Fibroblast of skin of right biceps (primary cell): ENCODE results near the gene TAL1.

Experiments
- DNase-seq: peaks from one replicate; pipeline ENCODE4 v3.0.0-alpha.2; 2013

The TAL1 gene

DNA sequence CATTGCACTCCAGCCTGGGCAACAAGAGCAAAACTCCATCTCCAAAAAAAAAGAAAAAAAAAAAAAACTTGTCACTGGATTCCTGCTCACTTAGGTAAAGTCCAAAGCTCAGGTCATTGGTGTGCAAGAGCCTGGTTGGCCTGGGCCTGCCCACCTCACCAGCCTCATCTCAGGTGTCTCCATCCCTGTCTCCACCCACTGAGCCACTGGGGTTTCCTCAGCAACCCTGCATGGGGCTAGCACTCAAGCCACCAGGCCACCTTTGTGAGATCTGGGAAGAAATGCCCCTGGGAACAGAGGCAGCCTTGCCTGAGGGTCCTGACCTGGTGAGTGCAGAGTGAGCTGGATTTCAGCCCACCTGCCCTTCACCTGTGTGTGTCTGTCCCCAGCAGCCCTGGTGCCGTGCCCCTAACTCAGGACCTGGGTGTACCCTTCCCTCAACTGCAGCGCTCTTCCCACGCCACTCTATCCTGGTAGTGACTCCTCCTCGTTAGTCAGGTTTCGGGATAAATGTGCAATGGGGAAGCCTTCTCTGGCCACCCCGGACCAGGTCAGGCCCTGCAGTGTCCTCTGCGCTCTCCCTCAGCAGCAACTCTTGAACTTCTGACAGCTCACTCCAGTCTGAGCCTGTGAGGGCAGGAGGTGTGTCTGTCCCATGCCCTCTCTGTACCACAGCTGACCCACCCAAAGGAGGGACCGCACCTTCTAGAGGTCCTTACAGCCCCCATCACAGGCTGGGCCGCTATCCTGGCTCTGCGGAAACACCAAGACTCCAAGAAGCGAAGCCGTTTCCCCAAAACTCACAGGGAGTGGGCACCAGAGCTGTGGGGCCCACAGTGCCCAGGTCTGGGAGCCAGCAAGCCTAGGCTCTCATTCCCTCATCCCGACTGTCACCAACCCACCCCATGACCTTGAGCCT lies 45.5 kb downstream of the TAL1 start:
- DNase-seq: no peak

GRCh38 chr1:47184822-47185677 lies 47.0 kb downstream of the TAL1 start:
- no peak for DNase-seq

DNA sequence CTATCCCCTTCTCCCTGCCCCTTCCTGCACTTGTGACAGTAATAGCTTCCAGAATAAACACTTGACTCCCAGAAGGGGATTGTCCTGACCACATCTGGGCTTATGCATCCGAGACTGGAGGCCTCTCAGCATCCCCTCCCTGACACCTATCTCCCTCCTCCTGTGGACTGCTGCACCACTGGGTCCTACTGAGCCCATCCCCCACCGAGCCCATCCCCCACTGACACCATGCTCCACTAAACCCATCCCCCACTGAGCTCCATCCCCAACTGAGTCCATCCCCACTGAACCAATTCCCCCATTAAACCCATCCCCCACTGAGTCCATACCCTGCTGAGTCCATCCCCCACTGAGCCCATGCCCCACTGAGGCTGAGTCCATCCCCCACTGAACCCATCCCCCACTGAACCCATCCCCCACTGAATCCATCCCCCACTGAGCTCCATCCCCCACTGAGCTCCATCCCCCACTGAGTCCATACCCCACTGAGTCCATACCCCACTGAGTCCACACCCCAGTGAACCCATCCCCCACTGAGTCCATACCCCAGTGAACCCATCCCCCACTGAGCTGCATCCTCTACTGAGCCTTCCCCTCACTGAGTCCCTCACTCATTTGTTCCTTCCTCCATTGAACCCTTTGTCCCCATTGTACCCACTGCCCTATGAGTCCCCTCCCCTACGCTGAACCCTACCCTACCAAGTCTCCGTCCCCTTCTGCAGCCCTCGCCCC lies 47.8 kb downstream of the TAL1 start:
- DNase-seq: no peak

DNA sequence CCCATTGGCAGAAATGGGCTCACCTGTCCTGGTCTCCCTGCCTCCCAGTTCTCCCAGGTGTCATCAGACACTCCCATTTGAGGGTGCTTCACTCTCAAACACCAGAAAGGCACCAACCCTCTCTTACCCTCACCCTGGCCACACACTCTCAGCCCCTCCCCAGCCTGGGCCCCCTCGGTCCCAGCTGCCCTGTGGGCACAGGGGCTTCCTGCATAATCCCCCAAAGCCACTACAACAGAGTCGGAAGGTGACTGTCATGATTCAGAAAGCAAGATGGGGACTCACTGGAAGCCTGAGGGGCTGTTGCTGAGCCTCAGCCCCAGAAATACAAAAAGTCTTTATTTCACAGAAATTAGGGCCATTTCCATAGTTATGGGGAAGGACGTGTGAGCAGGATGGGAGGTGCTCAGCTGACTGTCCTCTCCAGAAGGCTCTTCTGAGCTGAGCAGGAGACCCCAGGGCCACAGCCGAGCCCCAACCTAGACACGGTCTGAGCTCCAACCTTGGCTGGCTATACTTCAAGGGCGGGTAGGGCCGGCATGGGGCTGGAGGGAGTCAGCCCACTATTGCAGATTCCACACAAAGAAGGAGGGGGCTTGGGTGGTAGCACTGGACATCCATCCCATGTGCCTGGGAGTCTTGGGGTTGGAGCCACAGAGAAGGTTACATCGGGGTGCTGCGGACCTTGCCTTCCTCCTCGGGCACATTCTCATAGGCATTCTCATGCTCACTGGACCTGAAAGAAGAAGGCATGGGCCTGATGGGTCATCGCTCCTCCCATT lies 48.5 kb downstream of the TAL1 start:
- DNase-seq: no peak

- DNase-seq: no peak
Measured at GRCh38 chr1:47182676-47183235, 49.3 kb downstream of the TAL1 start.

DNA sequence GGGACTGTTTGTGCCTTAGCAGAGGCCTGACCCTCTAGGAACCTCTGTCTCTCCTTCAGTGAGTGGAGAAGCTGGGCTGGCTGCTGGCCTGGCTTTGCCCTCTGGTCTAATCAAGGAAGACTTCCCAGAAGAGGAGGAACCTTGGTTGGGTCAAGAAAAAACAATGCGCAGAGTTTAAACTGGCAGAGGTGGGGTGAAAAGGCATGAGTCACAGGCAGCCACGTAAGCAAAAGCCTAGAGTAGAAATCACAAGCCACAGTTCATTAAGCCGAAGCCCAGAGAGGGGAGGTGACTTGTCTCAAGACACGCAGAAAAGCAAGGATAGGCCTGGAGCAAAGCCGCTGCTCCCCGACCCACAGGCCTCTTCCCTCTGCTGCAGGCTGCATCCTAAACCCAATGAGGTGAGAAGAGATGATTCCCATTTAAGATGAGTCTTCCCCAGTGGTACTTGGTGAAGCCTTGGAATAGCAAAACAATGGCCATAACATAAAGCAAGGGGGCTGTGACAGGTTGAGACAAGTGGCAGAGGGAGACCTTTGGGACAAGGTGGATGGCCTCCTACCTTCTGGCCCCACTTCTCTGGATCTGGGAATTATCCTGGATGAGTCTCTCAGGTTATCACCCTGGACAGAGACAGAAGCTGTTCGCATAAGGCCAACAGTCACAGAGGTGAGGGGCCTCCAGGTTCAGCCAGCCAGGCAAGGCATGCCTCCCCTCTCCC lies 49.9 kb downstream of the TAL1 start:
- DNase-seq: no peak

DNA sequence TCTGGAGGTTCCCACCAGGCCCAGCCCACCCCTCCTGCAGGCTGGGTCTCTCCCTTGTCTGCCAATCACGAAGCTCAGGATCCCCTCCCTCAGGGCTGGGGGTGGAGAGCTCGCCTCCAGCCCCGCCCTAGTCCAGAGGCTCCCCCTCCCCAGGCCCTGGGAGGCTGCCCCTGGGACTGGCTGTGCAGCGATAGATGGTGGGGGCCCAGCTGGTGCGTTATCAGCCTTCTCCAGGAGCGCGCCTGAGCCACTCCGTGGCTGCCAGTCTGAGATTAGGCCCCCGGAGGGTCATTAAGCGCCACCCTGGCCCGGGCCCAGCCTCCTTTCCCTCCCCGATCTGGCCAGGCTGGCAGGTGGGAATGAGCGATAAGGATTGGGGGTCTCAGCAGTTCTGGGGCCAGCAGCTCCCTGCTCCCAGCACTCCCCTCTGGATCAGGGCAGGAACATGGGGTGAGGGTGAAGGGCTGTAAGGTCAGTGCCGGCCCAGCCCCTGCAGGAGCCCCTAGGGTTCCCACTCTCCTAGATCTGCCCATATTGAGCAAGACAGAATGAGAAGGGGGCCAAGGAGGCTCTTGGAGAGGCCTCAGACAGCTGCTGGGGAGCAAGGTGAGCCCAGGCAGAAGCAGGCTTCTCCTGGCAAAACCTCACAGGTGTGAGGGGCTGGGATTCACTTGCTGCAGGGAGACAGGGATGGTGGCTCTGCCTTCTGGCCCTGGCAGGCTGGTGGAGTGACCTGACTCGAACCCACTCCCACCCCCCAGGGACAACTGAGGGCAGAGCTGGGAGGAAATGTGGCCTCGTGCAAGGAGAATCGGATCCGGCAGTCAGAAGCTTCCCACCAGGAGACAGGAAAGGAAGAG lies 50.7 kb downstream of the TAL1 start:
- DNase-seq: no peak

DNA sequence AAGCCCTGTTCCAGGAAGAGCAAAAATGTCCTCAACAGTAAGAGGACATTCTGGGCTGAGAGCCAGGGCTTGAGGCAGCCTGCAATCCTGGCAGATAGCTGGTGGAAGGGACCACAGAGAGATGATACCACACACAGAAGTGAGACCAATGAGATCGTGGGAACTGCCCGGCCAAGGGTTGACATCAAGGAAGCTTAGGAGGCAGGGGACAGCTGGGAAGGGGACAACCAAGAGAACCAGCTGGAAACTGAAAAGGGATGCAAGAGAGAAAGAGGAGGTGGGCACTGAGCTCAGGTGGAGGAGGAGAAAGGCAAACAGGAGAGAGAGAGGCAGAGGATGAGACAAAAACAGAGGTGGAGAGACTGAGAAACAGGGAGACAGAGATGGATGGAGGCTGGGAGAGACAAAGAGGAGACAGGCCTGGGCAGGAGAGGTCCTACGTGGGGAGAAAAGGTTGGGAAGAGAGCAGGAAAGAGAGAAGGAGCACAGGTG lies 51.4 kb downstream of the TAL1 start:
- DNase-seq: no peak

GRCh38 chr1:47179988-47180563 lies 51.9 kb downstream of the TAL1 start:
- DNase-seq: no peak

DNA sequence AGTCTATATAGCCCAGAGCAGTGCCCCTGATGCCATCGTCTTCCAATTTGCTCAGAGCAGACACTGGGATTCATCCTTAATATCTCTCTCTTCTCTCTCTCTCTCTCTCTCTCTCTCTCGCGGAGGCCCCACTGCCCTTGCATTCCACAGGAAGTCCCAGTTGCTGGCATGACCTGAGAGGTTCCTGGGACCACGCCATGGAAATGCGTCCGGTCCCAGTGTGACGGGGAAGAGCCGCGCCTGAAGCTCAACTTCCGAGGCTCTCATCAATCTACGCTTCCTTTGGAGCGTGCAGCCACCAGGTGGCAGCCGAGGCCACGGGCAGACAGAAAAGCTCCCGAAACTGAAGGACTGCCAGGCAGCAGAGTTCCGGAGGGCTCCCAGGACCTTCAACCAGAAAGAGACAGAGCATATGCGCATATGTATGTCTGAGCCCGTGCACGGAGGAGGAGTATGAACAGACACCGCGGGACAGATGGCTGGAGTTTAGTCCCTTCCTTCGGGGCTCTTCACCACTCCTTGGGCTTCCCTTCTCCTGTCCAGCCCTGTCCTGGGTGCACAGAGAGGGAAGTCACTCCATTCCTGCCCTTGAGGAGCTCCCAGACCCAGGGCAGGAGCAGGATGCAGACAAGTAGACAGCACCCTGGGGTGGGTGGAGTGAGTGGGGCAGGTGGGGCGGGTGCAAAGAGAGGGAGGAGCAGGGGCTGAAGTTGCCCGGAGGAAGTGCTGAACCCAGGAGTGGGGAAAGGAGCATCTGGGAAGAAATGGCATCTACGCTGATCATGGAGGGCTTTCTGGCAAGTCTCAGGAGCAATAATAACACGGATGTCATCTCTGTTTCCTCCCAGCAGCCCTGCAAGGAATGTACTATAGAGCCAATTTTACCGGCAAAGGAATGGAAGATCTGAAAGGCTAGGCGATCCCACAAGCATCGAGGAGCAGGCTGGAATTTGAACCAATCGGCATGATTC lies 52.7 kb downstream of the TAL1 start:
- DNase-seq: peak; percentile 95

DNA sequence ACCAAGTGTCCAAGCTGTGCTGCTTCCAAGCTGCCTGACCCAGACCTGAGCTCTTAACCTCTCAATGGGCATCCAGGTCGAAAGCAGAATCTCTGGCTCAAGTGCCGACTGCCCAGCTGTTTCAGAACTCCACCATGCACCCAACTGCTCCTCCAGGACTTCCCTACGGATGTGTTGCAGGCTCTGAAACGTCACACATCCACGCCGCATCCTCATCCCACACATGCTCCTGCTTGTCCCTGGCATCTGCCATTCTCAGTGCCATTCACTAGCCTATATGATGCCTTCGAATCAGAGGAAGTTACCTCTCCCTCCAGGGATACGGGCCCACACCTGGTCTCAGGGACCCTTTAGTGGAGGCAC lies 53.4 kb downstream of the TAL1 start:
- no peak for DNase-seq

GRCh38 chr1:47178020-47178419 lies 54.0 kb downstream of the TAL1 start:
- DNase-seq: no peak

GRCh38 chr1:47175227-47175934 lies 56.6 kb downstream of the TAL1 start:
- DNase-seq: peak; percentile 44

- DNase-seq: no peak
Measured at GRCh38 chr1:47174656-47175020, 57.4 kb downstream of the TAL1 start.

GRCh38 chr1:47172782-47173181 lies 59.2 kb downstream of the TAL1 start:
- no peak for DNase-seq
